NT2/D1 (cell line): Measurements from ENCODE around the gene PHOSPHO1.

Experiments used
- SUZ12 ChIP-seq: IDR thresholded peaks from 2 replicates; pipeline ENCODE4 v1.6.1; 2011; ENCODE audit not compliant: insufficient read length, insufficient read depth; ENCODE audit errors: extremely low read depth
- YY1 ChIP-seq: IDR thresholded peaks from 2 replicates; pipeline ENCODE4 v1.6.1; 2011; ENCODE audit not compliant: insufficient read length, insufficient read depth
- ZNF274 ChIP-seq: IDR thresholded peaks from 2 replicates; pipeline ENCODE4 v1.6.1; 2011; ENCODE audit warnings: mild to moderate bottlenecking, low read depth, low read length

- TF ChIP-seq YY1: no peak
- no peak for TF ChIP-seq SUZ12
- no peak for TF ChIP-seq ZNF274
These were observed 17.2 kb downstream of the PHOSPHO1 start for GRCh38 chr17:49213399-49213798.
